Stimulated activated CD8-positive, alpha-beta memory T cell treated with anti-CD3 and anti-CD28 coated beads, Interleukin-7, amount 100 ng/mL, for 48 hours (primary cell): ENCODE data around the gene ARL2.

Experiments used
- DNase-seq, 2 donors: peaks; one replicate each; pipeline ENCODE4 v3.0.0-alpha.2; 2020; ENCODE audit warnings: low read depth in 1 of 2; ENCODE audit errors: extremely low read depth in 1 of 2

Gene ARL2

GRCh38 chr11:65045061-65045460 lies 31.1 kb downstream of the ARL2 start:
- DNase-seq, result no peak

- no peak for DNase-seq
Measured at GRCh38 chr11:65045728-65046127, 31.8 kb downstream of the ARL2 start.

- no peak for DNase-seq
Measured at GRCh38 chr11:65047581-65048422, 33.8 kb downstream of the ARL2 start.

GRCh38 chr11:65051398-65051858 lies 37.5 kb downstream of the ARL2 start:
- DNase-seq, result no peak

GRCh38 chr11:65053827-65054508 lies 40.0 kb downstream of the ARL2 start:
- no peak for DNase-seq

GRCh38 chr11:65055538-65055937 lies 41.6 kb downstream of the ARL2 start:
- no peak for DNase-seq

- DNase-seq, result no peak
Measured at GRCh38 chr11:65056999-65057398, 43.0 kb downstream of the ARL2 start.

- no peak for DNase-seq
Measured at GRCh38 chr11:65057526-65057925, 43.6 kb downstream of the ARL2 start.

- DNase-seq, result no peak
Measured at GRCh38 chr11:65058012-65058411, 44.1 kb downstream of the ARL2 start.

GRCh38 chr11:65058419-65059054 lies 44.6 kb downstream of the ARL2 start, which contains the start of gene NAALADL1:
Gene NAALADL1, minus strand, starts transcription at chr11:65058553. Its CDS starts 32 bp downstream, at chr11:65058521.
- DNase-seq, result no peak

- DNase-seq, result no peak
Measured at GRCh38 chr11:65059523-65059922, 45.6 kb downstream of the ARL2 start.

- no peak for DNase-seq
Measured at GRCh38 chr11:65059959-65060824, 46.2 kb downstream of the ARL2 start.

- DNase-seq, result no peak
Measured at GRCh38 chr11:65060913-65061408, 47.0 kb downstream of the ARL2 start.

GRCh38 chr11:65063532-65063931 lies 49.6 kb downstream of the ARL2 start:
- no peak for DNase-seq

GRCh38 chr11:65064847-65065240 lies 50.9 kb downstream of the ARL2 start:
- DNase-seq, result no peak

GRCh38 chr11:65065851-65066250 lies 51.9 kb downstream of the ARL2 start:
- DNase-seq, result no peak

GRCh38 chr11:65066315-65066714 lies 52.4 kb downstream of the ARL2 start:
- no peak for DNase-seq

GRCh38 chr11:65066805-65067291 lies 52.9 kb downstream of the ARL2 start:
- no peak for DNase-seq

GRCh38 chr11:65067446-65067845 lies 53.5 kb downstream of the ARL2 start:
- no peak for DNase-seq

- DNase-seq, result no peak
Measured at GRCh38 chr11:65069217-65069616, 55.3 kb downstream of the ARL2 start.
